Fibroblast of lung (primary cell): Measurements from ENCODE around the gene SLC5A12. TPM values are rescaled to one million over a fixed set of nuclear protein-coding genes. Genes with fewer than 3 reads are reported as not detected.

ENCODE experiments used
- DNase-seq, 2 donors: peaks; one replicate each; pipeline versions ENCODE4 v3.0.0 to v3.0.0-alpha.2; 2010; ENCODE audit warnings: low read depth in 2 of 2
- H2AFZ ChIP-seq: 2 replicates; pipeline ENCODE4 v1.5.1; 2012; ENCODE audit warnings: low read length, control low read depth, inconsistent platforms
- H3K27ac ChIP-seq: 2 replicates; pipeline ENCODE4 v1.5.1; 2011; ENCODE audit warnings: low read length, control low read depth; ENCODE audit not compliant: insufficient read depth
- H3K27me3 ChIP-seq: 2 replicates; pipeline ENCODE4 v1.5.1; 2011; ENCODE audit warnings: mild to moderate bottlenecking, low read length; ENCODE audit not compliant: control insufficient read depth, insufficient read depth
- H3K36me3 ChIP-seq: 2 replicates; pipeline ENCODE4 v1.5.1; 2011; ENCODE audit warnings: low read length; ENCODE audit not compliant: control insufficient read depth, insufficient read depth
- H3K4me1 ChIP-seq: 2 replicates; pipeline ENCODE4 v1.5.1; 2011; ENCODE audit warnings: low read length; ENCODE audit not compliant: control insufficient read depth, insufficient read depth; ENCODE audit errors: extremely low read depth
- H3K4me2 ChIP-seq: 2 replicates; pipeline ENCODE4 v1.5.1; 2011; ENCODE audit warnings: low read length, control low read depth; ENCODE audit not compliant: insufficient read depth; ENCODE audit errors: extremely low read depth
- H3K4me3 ChIP-seq, 4 experiments: fragments of 200-600 bp in 1 of 4; sonication (generic) in 1 of 4; replicated peaks in 1 of 4; 2 replicates each; pipeline ENCODE4 v1.5.1; 2011 to 2016; ENCODE audit warnings: low read length in 4 of 4, low read depth in 3 of 4, mild to moderate bottlenecking in 3 of 4, control low read depth in 2 of 4, inconsistent platforms in 1 of 4, mixed read lengths in 1 of 4; ENCODE audit not compliant: insufficient read depth in 1 of 4; ENCODE audit errors: control extremely low read depth in 1 of 4
- H3K79me2 ChIP-seq: 2 replicates; pipeline ENCODE4 v1.5.1; 2012; ENCODE audit warnings: mild to moderate bottlenecking, low read length, inconsistent platforms; ENCODE audit not compliant: control insufficient read depth, insufficient read depth
- H3K9ac ChIP-seq: 2 replicates; pipeline ENCODE4 v1.5.1; 2011; ENCODE audit warnings: mild to moderate bottlenecking, low read length, control low read depth; ENCODE audit not compliant: insufficient read depth
- H3K9me3 ChIP-seq: 2 replicates; pipeline ENCODE4 v1.5.1; 2012; ENCODE audit warnings: low read depth, low read length; ENCODE audit not compliant: control insufficient read depth, insufficient read depth
- H4K20me1 ChIP-seq: 2 replicates; pipeline ENCODE4 v1.5.1; 2011; ENCODE audit warnings: low read length; ENCODE audit not compliant: control insufficient read depth, insufficient read depth; ENCODE audit errors: extremely low read depth
- EZH2 ChIP-seq: IDR thresholded peaks from 2 replicates; pipeline ENCODE4 v1.5.1; 2012; ENCODE audit warnings: low read length, control low read depth, mild to moderate bottlenecking; ENCODE audit errors: missing control alignments
- polyA plus RNA-seq, 2 donors: library from polyadenylated mRNA; depleted of rRNA in 1 of 2; stranded (reverse) in 1 of 2; unstranded in 1 of 2; fragments of >200 nt; gene quantifications; 2 replicates each; pipeline ENCODE4 v1.2.1, GENCODE V29; 2011 to 2012; ENCODE audit warnings: missing spikeins in 1 of 2
- total RNA-seq: library from RNA; depleted of rRNA; stranded (reverse); fragments of >200 nt; gene quantifications from 2 replicates; pipeline ENCODE4 v1.2.1, GENCODE V29; 2014
- TF ChIP-seq, protein P1 (sequence below), 2 donors: IDR thresholded peaks in 1 of 2; conservative IDR thresholded peaks in 1 of 2; 1 replicate in 1 of 2; 2 replicates in 1 of 2; pipeline ENCODE4 v1.5.1; 2011 to 2012; ENCODE audit warnings: low read length in 2 of 2, control low read depth in 1 of 2, inconsistent platforms in 1 of 2, low read depth in 1 of 2, mild to moderate bottlenecking in 1 of 2

SLC5A12 gene
- total and polyA plus RNA-seq, 2 donors (not counting 1 experiment from before 2014, with no cell fraction given), result under 0.01 to 0.03 TPM

DNA sequence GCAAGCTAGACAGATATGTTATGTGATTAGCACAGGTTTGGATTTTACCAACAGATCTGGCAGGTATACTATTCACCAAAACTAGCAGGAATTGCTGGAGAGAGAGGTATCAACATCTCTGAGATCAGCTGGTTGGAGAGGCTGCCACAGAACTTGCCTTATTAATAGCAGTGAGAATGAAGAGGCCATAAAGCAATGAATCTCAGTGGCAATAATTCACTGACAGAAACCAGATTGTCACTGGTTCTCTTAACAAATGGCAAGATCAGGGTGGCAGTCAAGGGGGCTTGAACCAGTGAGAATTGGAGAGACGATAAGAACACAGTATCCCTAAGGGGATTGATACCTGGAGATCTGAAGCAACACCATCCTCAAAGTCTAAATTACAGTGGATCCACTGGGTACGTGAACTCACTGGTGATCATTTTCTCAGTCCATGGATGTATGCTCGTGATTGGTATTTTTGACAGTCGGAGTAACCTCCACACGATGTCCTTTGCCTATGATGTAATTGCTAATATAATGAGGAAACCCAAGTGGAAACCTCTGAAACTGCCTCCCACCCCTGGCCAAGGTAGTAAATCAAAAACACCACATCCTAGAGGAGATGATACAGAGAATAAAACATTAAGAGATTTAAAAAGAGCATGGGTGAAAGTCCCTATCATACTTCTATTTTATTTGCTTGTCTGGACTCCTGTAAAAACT is 17.7 kb upstream of the SLC5A12 start:
- DNase-seq, result no peak
- no peak for TF ChIP-seq EZH2
- TF ChIP-seq, protein P1, sequence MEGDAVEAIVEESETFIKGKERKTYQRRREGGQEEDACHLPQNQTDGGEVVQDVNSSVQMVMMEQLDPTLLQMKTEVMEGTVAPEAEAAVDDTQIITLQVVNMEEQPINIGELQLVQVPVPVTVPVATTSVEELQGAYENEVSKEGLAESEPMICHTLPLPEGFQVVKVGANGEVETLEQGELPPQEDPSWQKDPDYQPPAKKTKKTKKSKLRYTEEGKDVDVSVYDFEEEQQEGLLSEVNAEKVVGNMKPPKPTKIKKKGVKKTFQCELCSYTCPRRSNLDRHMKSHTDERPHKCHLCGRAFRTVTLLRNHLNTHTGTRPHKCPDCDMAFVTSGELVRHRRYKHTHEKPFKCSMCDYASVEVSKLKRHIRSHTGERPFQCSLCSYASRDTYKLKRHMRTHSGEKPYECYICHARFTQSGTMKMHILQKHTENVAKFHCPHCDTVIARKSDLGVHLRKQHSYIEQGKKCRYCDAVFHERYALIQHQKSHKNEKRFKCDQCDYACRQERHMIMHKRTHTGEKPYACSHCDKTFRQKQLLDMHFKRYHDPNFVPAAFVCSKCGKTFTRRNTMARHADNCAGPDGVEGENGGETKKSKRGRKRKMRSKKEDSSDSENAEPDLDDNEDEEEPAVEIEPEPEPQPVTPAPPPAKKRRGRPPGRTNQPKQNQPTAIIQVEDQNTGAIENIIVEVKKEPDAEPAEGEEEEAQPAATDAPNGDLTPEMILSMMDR (conservative IDR thresholded peaks at IDR 0.05 in 1 of 2, IDR thresholded peaks at IDR 0.05 in 1 of 2; ENCODE audit: low read depth in 1 of 2, low read length in 2 of 2), result no peak
- Histone ChIP-seq H3K27me3 (no peaks in the 10 kb centered on the region), H3K36me3 (no peaks in the 10 kb centered on the region), H4K20me1 (no peaks in the 10 kb centered on the region), H2AFZ (no peak overlapping the region), H3K79me2 (no peaks in the 10 kb centered on the region), H3K4me2 (no peak overlapping the region), H3K4me3 (no peak overlapping the region), H3K27ac (no peak overlapping the region), H3K9ac (no peak overlapping the region), H3K4me1 (no peaks in the 10 kb centered on the region), H3K9me3 (no peaks in the 10 kb centered on the region)

DNA sequence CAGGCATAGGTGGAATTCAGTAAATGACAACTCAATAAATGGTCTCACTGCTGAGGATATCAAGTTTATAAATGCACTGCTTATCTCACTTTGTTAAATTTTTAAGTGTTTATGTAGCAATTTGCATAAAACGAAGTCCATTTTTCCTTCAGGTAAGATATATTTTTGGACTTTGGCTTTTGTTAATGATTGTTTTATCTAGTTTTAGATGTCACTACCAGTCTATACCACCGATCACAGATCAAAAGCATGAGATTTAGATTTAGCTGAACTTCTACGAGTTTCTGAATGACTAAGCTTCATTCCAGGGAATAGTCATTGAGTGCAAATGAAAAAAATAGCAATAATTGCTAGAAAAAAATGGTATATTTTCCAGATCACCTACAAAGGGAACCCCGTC is 12.8 kb upstream of the SLC5A12 start:
- no peak overlapping the region for H3K4me3 ChIP-seq
- no peaks in the 10 kb centered on the region for H3K4me1 ChIP-seq
- no peak overlapping the region for H3K4me2 ChIP-seq
- H3K36me3 ChIP-seq, result no peaks in the 10 kb centered on the region
- H3K27me3 ChIP-seq, result no peaks in the 10 kb centered on the region
- H4K20me1 ChIP-seq, result no peaks in the 10 kb centered on the region
- no peak overlapping the region for H3K27ac ChIP-seq
- DNase-seq, result no peak
- no peak overlapping the region for H2AFZ ChIP-seq
- no peak overlapping the region for H3K9ac ChIP-seq
- no peaks in the 10 kb centered on the region for H3K9me3 ChIP-seq
- no peaks in the 10 kb centered on the region for H3K79me2 ChIP-seq
- TF ChIP-seq, protein P1 (conservative IDR thresholded peaks at IDR 0.05 in 1 of 2, IDR thresholded peaks at IDR 0.05 in 1 of 2; ENCODE audit: low read depth in 1 of 2, low read length in 2 of 2), result no peak
- TF ChIP-seq EZH2, result no peak

DNA sequence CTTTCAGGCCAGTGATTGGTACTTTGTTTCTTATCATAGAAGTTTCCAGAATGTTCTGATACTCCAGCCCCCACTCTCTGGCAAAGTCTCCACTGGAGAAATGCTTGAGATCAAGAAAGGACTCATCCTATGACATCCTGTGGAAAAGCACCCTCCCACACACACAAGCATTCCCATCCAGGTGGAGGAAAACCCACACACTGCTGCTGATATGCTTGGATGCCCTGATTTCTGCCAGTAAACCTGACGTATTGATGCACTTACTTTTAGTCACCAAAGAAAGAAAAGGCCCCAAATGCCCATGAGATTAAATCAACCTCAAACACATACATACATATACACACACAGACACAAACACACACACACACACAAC is 9.2 kb upstream of the SLC5A12 start:
- Histone ChIP-seq H3K9me3 (no peaks in the 10 kb centered on the region), H4K20me1 (no peaks in the 10 kb centered on the region), H3K9ac (no peak overlapping the region), H3K4me3 (no peak overlapping the region), H3K36me3 (no peaks in the 10 kb centered on the region), H3K4me1 (no peaks in the 10 kb centered on the region), H3K27me3 (no peaks in the 10 kb centered on the region), H3K79me2 (no peaks in the 10 kb centered on the region), H2AFZ (no peak overlapping the region), H3K4me2 (no peak overlapping the region), H3K27ac (no peak overlapping the region)
- peak in 1 of 2 donors; percentile 16 for DNase-seq
- no peak for TF ChIP-seq EZH2
- TF ChIP-seq, protein P1 (conservative IDR thresholded peaks at IDR 0.05 in 1 of 2, IDR thresholded peaks at IDR 0.05 in 1 of 2; ENCODE audit: low read depth in 1 of 2, low read length in 2 of 2), result no peak
